HG02840 (cell line): ENCODE results near the gene BAHCC1.

Experiments
- ATAC-seq: cut with Tn5 transposase; IDR thresholded peaks from one replicate; pipeline ENCODE4 v1.9.1; 2021; ENCODE audit warnings: mild to moderate bottlenecking, moderate library complexity, moderate number of reproducible peaks; ENCODE audit not compliant: unreplicated experiment, low FRiP score

Gene BAHCC1

GRCh38 chr17:81385320-81386111 is 9.7 kb upstream of the BAHCC1 start:
- no peak for ATAC-seq

GRCh38 chr17:81386141-81386645 is 9.1 kb upstream of the BAHCC1 start:
- no peak for ATAC-seq

GRCh38 chr17:81386646-81387099 is 8.6 kb upstream of the BAHCC1 start:
- ATAC-seq = no peak

- no peak for ATAC-seq
These were observed 7.9 kb upstream of the BAHCC1 start for GRCh38 chr17:81387100-81388090.

- no peak for ATAC-seq
These were observed 7.1 kb upstream of the BAHCC1 start for GRCh38 chr17:81388091-81388611.

GRCh38 chr17:81388612-81389367 is 6.5 kb upstream of the BAHCC1 start:
- ATAC-seq = no peak

- ATAC-seq = no peak
These were observed 5.7 kb upstream of the BAHCC1 start for GRCh38 chr17:81389585-81389984.

- ATAC-seq = no peak
These were observed 5.0 kb upstream of the BAHCC1 start for GRCh38 chr17:81390029-81390872.

GRCh38 chr17:81390873-81391255 is 4.4 kb upstream of the BAHCC1 start:
- ATAC-seq = no peak

- ATAC-seq = no peak
These were observed 3.8 kb upstream of the BAHCC1 start for GRCh38 chr17:81391293-81391935.

GRCh38 chr17:81391936-81392908 is 3.0 kb upstream of the BAHCC1 start:
- no peak for ATAC-seq

- ATAC-seq = no peak
These were observed 2.2 kb upstream of the BAHCC1 start for GRCh38 chr17:81392909-81393654.

GRCh38 chr17:81393684-81394376 is 1.4 kb upstream of the BAHCC1 start:
- no peak for ATAC-seq

GRCh38 chr17:81394377-81394920 is 808 bp upstream of the BAHCC1 start:
- no peak for ATAC-seq

GRCh38 chr17:81395600-81396277 is 482 bp downstream of the BAHCC1 start:
- no peak for ATAC-seq
